Lung (tissue), 12 donors: ENCODE data around the gene PRPF19. TPM values are rescaled to one million over a fixed set of nuclear protein-coding genes. Genes with fewer than 3 reads are reported as not detected.

ENCODE experiments used
- ATAC-seq: fragments of 200-7000 bp; cut with Tn5 transposase; one replicate; pipeline ENCODE4 v1.9.1; 2020; ENCODE audit warnings: moderate number of reproducible peaks; ENCODE audit not compliant: insufficient read depth, low FRiP score
- DNase-seq, 3 donors: peaks; one replicate each; pipeline ENCODE4 v3.0.0-alpha.2; 2013 to 2017
- H3K27ac ChIP-seq, 2 donors: one replicate each; pipeline ENCODE4 v1.5.1; 2013; ENCODE audit warnings: mild to moderate bottlenecking in 2 of 2, moderate library complexity in 2 of 2, control low read depth in 1 of 2, inconsistent platforms in 1 of 2, low read depth in 1 of 2, low read length in 1 of 2
- H3K27me3 ChIP-seq, 3 donors: one replicate each; pipeline ENCODE4 v1.5.1; 2013; ENCODE audit warnings: low read length in 2 of 3; ENCODE audit not compliant: control insufficient read depth in 3 of 3, insufficient read depth in 3 of 3
- H3K36me3 ChIP-seq, 4 donors: one replicate each; pipeline ENCODE4 v1.5.1; 2013; ENCODE audit warnings: low read length in 4 of 4, mild to moderate bottlenecking in 1 of 4, moderate library complexity in 1 of 4; ENCODE audit not compliant: control insufficient read depth in 4 of 4, insufficient read depth in 4 of 4
- H3K4me1 ChIP-seq, 5 donors: one replicate each; pipeline ENCODE4 v1.5.1; 2013; ENCODE audit warnings: low read length in 5 of 5, mild to moderate bottlenecking in 2 of 5, moderate library complexity in 1 of 5; ENCODE audit not compliant: control insufficient read depth in 5 of 5, insufficient read depth in 5 of 5
- H3K4me3 ChIP-seq: one replicate; pipeline ENCODE4 v1.5.1; 2013; ENCODE audit warnings: mild to moderate bottlenecking, control low read depth, moderate library complexity
- H3K9ac ChIP-seq, 2 donors: one replicate each; pipeline ENCODE4 v1.5.1; 2013; ENCODE audit warnings: low read length in 2 of 2, control low read depth in 1 of 2; ENCODE audit not compliant: insufficient read depth in 1 of 2
- H3K9me3 ChIP-seq, 4 donors: one replicate each; pipeline ENCODE4 v1.5.1; 2013; ENCODE audit warnings: low read length in 3 of 4, mild to moderate bottlenecking in 1 of 4, moderate library complexity in 1 of 4; ENCODE audit not compliant: control insufficient read depth in 4 of 4, insufficient read depth in 3 of 4
- WGBS, 2 donors: extraction: QIAGEN DNeasy Blood & Tissue Kit; methylation state at CpG; one replicate each; pipeline ENCODE4 v1.1.7; 2013; 5-methylcytosine and 5-hydroxymethylcytosine counted together
- polyA plus RNA-seq, 2 donors: library from polyadenylated mRNA; stranded (reverse); fragments of 200-250 nt; gene quantifications; one replicate each; pipeline ENCODE4 v1.2.1, GENCODE V29; 2013
- total RNA-seq, 2 donors: library from RNA; depleted of rRNA in 1 of 2; stranded (reverse); fragments of >200 nt in 1 of 2; gene quantifications; one replicate each; pipeline ENCODE4 v1.2.1, GENCODE V29; 2014 to 2021
- TF ChIP-seq, protein P1 (sequence below): IDR thresholded peaks from 2 replicates; pipeline ENCODE4 v1.5.1; 2012; ENCODE audit warnings: mild to moderate bottlenecking; ENCODE audit errors: control extremely low read depth, extremely low read depth
- donor health status: control.
- donor health status: control.
- donor health status: Bipolar disorder and iron deficiency.
- donor health status: healthy.
- donor health status: DM: yes; HTN: yes; CAD: no.

Gene PRPF19
- total and polyA plus RNA-seq, 4 donors, result 49.0 to 79.0 (median 65.2) TPM

DNA sequence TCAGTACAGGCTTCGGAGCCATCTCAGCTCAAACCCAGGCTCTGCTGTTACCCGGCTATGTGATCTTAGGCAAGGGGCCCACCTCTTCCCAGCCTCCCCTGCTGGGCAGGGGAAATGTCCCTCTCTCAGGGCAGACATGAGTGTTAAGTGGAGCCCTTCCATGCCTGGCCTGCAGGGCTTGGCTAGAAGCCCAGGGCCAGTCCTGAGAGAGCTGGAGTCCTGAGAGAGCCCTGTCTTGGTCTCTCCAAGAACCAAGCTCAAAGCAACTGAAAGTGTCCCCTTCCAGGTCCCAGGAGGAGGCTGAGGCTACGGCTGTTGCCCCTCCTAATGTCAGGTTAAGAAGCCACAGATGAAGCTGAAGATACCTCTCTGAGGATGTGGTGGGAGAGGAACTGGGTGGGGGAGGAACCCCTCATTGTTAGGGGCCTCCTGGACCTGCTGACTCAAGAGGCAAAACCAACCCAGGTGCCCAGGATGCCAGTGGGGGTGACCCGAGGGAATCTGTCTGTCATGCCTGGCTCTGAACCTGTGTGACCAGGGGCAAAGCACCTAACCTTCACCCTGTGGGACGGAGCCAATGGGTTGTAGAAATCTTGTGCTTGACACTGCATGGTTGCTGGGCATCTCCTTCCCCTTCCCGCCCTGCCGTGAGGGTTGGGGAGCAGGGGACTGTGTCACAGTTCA, 34.9 kb downstream of the PRPF19 start:
- 70 to 72% methylated on average over 7 of the region's 7 CpGs for WGBS, 2 donors
- DNase-seq, result peak in 2 of 3 donors; percentile 29 to 44

DNA sequence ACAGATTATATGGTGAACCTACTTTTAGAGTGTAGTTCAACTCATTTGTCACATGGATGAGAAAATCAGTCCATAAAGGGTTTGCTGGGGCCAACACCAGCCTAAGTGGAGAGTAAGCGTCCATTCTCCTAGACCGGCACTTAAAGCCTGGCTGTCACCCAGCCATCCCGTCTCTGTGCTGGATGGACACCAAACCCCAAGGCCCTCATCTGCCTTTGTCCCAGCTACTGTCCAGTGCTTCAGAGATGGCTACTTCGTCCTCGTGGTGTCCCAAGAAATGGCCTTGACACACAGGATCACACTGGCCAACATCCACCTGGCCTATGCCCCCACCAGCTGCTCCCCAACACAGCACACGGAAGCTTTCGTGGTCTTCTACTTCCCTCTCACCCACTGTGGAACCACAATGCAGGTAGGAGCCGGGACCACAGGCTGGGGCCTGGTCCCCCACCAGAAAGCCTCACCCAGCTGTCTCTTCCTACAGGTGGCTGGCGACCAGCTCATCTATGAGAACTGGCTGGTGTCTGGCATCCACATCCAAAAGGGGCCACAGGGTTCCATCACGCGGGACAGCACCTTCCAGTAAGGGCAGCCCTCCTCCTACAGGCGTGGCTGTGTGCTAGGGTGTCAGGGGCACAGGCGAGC, 35.5 kb downstream of the PRPF19 start:
- ATAC-seq, result no peak
- H3K9me3 ChIP-seq, result peaks cover 0 to 1% (median 0%) of the 10 kb centered on the region in 4 donors
- no peaks in the 10 kb centered on the region for H3K27me3 ChIP-seq
- TF ChIP-seq, protein P1, sequence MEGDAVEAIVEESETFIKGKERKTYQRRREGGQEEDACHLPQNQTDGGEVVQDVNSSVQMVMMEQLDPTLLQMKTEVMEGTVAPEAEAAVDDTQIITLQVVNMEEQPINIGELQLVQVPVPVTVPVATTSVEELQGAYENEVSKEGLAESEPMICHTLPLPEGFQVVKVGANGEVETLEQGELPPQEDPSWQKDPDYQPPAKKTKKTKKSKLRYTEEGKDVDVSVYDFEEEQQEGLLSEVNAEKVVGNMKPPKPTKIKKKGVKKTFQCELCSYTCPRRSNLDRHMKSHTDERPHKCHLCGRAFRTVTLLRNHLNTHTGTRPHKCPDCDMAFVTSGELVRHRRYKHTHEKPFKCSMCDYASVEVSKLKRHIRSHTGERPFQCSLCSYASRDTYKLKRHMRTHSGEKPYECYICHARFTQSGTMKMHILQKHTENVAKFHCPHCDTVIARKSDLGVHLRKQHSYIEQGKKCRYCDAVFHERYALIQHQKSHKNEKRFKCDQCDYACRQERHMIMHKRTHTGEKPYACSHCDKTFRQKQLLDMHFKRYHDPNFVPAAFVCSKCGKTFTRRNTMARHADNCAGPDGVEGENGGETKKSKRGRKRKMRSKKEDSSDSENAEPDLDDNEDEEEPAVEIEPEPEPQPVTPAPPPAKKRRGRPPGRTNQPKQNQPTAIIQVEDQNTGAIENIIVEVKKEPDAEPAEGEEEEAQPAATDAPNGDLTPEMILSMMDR, result no peak
- WGBS, 2 donors, result 74 to 77% methylated on average over 13 of the region's 13 CpGs
- peaks cover 0 to 10% (median 3%) of the 10 kb centered on the region in 5 donors for H3K4me1 ChIP-seq
- H3K9ac ChIP-seq, result no peak overlapping the region
- H3K27ac ChIP-seq, result no peak overlapping the region
- no peak overlapping the region for H3K4me3 ChIP-seq
- DNase-seq, result no peak
- H3K36me3 ChIP-seq, result no peaks in the 10 kb centered on the region

More for the DNA sequence above, 34.9 kb downstream of the PRPF19 start:
- Histone ChIP-seq H3K4me1 (peaks cover 0 to 10% (median 3%) of the 10 kb centered on the region in 5 donors), H3K9me3 (peaks cover 0 to 1% (median 0%) of the 10 kb centered on the region in 4 donors), H3K27ac (no peak overlapping the region), H3K4me3 (no peak overlapping the region), H3K36me3 (no peaks in the 10 kb centered on the region), H3K27me3 (no peaks in the 10 kb centered on the region), H3K9ac (no peak overlapping the region)
- TF ChIP-seq, protein P1, result no peak
- ATAC-seq, result no peak

DNA sequence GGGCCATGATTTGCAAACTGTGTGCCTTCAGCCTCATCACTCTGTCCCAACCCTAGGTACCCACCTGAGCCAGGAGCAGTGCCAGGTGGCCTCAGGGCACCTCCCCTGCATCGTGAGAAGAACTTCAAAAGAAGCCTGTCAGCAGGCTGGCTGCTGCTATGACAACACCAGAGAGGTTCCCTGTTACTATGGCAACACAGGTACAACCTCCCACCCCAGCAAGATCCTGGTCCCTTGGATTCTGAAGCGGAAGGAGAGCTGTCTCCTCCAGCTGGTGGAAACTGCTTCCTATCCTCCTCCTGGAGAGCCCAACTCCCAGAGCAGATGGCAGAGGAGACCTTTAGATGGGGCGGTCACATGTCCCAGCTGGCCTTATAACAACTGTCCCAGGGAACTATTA, 36.1 kb downstream of the PRPF19 start:
- H3K4me1 ChIP-seq, result peaks cover 0 to 10% (median 3%) of the 10 kb centered on the region in 5 donors
- H3K27ac ChIP-seq, result no peak overlapping the region
- no peak overlapping the region for H3K9ac ChIP-seq
- ATAC-seq, result no peak
- H3K27me3 ChIP-seq, result no peaks in the 10 kb centered on the region
- no peak for DNase-seq
- 71 to 89% methylated on average over 3 of the region's 3 CpGs for WGBS, 2 donors
- H3K9me3 ChIP-seq, result peaks cover 0 to 1% (median 0%) of the 10 kb centered on the region in 4 donors
- no peak overlapping the region for H3K4me3 ChIP-seq
- no peaks in the 10 kb centered on the region for H3K36me3 ChIP-seq
- TF ChIP-seq, protein P1, result no peak
